GM21723 (cell line): ENCODE measurements around the gene COTL1.
"Not testable (repeated sequence)": the region's sequence is repeated elsewhere in the genome, so short reads cannot be mapped to it uniquely, and the experiment has no call there.

ENCODE experiments used
- ATAC-seq: cut with Tn5 transposase; IDR thresholded peaks from one replicate; pipeline ENCODE4 v1.9.1; 2021; ENCODE audit warnings: mild to moderate bottlenecking, moderate library complexity; ENCODE audit not compliant: unreplicated experiment

Gene COTL1

DNA sequence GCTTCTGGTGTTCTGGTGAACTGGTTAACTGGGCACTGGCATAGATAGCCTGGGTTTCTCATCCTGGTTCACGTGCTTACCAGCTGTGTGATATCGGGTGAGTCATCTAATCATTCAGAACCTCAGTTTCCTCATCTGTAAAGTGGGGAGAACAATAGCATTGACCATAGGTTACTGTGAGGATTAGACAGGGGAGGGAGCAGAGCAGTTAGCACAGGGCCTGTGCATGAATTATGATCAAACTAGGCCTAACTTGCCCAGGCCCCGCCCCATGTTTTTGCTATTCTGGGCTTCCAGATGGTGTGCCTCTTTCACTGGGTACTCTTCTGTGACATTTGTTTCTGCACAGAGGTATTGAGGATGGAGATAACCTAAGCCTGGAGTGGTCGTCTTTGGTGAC, 25.8 kb upstream of the COTL1 start:
- ATAC-seq = no peak

DNA sequence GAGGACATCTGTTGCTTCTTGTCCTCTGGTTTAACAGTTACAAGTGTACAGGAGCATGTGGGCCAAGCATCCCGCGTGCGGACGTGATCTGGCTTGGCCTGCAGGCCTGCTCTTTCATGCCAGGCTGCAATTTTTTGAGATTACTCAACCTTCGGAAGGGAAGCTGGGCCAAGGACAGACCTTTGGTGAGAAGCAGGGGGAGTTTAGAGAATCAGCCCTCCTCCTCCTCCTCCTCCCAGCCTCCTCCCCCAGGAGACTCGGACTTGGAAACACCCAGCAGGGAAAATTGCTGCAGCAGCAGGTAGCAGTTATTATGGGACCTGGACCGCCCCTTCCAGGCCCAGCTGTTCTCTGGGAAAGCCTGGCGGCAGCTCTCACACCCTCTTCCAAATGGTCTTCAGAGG, 25.3 kb upstream of the COTL1 start:
- ATAC-seq = no peak

DNA sequence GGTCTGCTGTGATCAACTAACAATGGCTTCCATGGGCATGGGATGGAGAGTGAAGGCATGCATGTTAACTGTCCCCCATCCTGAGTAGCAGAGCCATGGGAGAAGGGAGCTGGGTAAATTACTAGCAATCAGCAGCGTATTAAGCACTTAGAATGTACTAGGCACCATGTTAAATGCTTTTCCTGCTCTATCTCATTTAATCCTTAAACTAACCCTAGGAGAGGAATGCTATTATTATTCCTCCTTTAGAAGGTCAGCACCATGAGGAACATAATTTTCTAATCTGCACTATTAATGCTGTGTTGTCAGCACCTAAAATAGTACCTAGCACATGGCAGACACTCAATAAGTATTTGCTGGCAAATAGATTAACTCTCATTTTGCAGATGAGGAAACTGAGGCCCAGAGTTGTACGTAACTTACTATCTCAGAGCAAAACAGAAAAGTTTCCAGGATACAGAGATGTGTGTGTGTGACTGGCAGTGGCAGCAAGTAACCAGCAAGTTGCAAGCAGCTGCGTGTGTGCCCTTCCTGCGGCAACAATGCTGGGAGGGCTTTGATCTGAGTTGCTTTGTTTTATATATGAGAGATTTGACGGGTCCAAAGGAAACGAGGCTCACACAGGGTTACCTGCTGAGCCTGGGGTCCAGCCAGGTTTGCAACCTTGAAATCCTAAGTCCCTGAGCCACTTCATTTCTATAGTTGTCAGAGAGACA, 23.9 kb upstream of the COTL1 start:
- no peak for ATAC-seq

DNA sequence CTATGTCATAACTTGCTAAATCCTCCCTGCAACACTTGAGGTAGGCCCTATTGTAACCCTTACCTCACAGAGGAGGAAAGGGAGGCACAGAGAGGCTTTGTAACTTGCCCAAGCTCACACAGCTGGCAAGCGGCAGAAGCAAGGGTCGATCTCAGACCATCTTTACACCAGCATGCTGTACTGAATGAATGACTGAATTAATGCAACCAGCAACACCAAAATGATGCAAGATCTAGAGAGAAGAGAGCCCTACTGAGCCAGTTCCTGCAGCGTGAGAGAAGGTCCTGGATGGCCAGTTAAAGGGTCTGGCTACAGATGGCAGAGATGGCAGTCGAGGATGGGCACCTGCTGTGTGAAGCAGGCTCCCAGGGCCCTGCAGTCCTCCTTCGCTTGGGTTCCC, 22.3 kb upstream of the COTL1 start:
- ATAC-seq = no peak

DNA sequence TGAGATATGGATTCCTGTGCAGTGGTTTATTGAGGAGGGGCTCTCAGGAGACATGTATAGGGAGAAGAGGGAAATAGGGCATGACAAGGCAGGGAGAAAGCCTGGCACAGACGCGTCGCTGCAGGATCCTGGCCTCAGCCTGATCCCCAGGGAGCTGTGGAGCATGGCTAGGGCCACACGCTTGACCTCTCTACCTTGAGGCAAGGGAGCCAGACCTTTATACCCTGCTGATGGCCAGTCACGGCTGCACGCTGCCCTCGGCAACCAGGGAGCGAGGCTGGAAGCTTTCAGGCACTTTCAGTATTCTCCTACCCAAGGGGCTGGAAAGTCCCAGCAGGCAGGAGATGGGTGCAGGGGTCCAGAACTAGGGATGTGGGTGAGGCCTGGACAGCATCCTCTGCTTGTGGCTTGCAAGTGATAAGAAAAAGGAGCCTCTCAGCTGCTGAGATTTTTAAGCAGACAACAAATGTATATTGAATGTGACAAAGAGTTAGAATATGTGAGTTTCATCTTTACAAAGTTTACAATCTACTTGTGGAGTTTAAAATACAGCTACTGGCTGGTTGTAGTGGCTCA, 20.4 kb upstream of the COTL1 start:
- ATAC-seq = no peak

DNA sequence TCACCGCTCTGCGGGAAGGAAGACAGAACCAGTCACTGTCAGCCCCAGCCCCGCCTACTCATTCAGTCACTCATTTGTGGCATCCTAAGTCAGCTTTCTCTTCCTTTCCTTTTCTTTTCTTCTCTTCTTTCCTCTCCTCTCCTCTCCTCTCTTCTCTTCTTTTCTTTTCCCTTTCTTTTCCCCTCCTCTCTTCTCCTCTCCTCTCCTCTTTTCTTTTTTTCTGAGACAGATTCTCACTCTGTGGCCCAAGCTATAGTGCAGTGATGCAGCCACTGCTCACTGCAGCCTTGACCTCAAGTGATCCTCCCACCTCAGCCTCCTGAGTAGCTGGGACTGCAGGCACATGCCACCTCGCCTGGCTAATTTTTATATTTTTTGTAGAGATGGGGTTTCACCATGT, 19.8 kb upstream of the COTL1 start:
- no peak for ATAC-seq

DNA sequence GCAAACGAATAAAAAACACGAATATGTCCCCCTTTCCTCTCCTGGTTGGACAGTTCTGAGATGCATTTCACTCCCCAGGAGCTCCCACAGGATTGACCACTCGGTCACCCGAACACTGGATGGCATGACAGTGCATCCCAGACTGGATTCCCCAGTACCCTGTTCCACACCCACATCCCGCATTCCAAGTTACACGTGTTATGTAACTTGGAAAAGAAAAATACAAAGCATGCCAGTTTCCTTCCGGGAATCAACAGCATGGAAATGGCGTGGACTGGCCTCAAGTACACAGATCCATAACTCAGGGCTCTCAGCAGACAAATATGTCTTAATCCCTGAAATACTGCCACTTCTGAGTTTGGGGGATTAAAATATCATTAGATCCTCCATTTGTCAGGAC, 17.8 kb upstream of the COTL1 start:
- no peak for ATAC-seq

DNA sequence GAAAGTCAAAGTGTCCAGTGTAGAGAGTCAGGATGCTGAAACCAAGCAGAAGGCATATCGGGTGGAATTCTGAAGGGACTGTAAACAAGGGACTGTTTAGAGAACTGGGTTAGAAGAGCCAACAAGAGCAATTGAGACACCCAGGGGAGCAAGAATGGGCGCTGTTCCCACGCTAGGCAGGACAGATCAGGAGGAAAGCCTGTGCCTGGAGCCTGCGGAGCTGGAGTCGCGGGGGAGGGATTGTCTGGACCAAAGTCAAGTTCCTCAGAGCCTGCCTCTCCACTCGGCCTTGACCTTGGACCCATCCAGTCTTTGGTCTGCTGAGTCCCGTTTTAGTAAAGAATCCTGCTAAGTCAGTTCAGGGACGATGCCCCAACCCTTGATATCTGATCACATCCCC, 15.7 kb upstream of the COTL1 start:
- no peak for ATAC-seq

DNA sequence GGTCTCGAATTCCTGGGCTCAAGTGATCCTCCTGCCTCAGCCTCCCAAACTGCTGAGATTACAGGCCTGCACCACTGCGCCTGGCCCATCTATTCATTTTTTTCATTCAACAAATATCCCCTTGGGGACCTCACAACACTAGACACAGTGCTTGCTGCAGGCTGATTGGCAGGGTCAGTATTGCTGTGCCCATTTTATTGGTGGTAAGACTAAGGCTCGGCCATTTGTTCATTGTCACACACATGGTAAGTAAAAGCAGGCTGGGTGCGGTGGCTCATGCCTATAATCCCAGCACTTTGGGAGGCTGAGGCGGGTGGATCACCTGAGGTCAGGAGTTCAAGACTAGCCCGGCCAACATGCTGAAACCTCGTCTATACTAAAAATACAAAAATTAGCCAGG, 15.0 kb upstream of the COTL1 start:
- ATAC-seq = not testable (repeated sequence)

DNA sequence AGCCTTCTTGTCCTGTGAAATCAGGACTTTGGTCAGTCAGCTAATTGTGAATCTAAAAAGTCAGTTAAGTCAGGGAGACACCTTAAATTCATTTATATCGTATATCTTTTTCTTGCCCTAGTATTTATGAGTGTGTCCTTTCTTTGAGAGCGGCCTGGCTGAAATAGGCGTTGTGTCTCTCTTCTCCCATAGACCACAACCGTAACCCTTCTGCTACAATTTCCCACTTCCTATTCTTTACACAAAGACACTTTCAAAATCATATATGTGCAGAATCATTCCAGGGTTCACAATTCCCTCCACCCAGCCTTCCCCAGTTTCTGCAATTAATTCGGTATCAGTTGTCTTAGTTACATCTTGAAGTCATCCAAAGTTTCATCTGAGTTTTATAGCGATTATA, 14.0 kb upstream of the COTL1 start:
- no peak for ATAC-seq

DNA sequence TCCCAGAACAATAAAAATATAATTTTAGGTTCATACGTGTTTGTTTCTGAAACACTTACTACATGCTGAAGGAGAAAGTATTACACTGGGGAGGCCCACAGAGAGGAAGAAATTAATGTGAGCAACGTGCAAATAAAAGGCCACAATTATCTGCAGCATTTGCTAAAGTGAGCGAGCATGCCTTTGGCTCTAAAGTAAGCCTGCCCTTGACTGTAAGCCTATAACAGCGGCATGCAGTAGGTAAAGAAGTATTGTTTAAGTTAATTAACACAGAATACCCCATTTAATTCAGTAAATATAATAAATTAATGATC, 13.2 kb upstream of the COTL1 start:
- ATAC-seq = no peak

DNA sequence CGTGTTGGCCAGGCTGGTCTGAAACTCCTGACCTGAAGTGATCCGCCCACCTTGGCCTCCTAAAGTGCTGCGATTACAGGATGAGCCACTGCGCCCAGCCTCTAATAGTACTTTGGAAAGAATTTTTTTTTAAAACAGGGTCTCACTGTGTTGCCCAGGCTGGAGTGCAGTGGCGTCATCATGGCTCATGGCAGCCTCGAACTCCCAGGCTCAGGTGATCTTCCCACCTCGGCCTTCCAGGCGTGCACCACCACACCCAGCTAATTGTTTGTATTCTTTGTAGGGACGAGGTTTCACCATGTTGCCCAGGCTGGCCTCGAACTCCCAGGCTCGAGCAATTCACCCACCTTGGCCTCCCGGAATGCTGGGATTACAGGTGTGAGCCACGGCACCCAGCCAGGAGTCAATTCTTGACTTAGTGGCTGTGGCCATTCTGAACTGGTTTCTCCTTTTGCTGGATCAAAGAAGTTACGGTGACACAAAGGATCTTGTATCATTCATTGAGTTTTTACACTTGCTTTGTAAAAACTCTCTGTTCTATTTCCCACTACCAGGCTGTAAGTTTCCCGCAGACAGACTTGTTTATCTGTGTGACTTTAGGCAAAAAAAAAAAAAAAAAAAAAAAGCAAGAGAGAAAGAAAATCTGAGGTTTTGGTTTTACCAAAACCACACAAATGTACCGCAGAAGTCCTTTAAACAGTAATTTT, 12.7 kb upstream of the COTL1 start:
- ATAC-seq = no peak

DNA sequence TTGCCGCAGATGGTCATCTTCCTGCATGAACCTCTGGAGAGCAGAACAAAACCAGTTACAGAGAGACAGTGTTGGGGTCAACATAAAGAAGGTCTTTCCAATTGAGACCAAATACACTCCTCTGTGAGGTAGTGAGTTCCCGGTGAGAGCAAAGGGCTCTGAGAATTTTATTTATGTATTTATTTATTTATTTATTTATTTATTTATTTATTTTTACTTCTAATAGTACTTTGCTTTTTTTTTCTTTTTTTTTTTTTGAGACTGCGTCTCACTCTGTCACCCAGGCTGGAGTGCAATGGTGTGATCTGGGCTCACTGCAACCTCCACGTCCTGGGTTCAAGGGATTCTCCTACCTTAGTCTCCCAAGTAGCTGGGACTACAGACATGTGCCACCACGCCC, 12.1 kb upstream of the COTL1 start:
- ATAC-seq = no peak

DNA sequence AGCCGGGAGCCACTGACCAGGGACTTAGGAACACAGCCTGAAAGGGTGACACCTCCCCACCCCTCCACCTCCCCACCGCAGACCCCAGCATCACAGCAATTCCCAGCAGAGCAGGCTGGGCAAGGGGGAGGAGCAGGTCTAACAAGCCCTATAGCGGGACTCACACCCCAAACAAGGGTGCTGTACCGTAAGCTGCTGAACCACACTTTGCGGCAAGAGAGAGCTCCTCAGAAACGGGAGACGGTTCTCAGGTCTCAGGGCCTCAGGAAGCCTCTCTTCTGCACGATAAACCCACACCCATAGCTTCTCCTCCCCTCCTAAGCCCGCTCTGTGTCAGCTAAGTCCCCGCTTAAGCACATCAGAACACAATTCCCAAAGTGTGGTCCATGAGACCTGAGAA, 11.7 kb upstream of the COTL1 start:
- no peak for ATAC-seq

DNA sequence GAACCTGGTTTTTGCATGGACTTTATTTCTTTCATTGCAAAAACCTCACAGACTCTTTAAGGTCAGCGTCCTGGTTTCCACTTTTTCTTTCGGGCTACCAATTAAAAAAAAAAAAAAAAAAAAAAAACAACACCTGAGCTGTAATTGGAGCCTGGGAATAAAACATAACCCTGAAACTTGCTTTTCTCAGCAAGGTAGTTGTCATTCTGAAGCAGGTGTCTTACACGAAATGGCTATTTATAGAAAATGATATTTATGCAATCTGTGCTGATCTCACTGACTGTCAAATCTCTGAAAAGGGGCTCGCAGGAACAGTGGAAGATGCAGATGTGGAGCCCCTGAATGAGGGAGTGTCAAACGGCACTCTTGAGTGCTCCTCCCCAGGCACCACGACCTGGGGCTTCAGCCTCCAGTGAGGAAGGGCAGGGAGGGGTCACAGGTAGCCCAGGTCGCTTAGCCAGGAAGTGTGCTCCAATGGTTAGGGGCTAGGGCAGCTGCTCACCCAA, 10.4 kb upstream of the COTL1 start:
- ATAC-seq = no peak

DNA sequence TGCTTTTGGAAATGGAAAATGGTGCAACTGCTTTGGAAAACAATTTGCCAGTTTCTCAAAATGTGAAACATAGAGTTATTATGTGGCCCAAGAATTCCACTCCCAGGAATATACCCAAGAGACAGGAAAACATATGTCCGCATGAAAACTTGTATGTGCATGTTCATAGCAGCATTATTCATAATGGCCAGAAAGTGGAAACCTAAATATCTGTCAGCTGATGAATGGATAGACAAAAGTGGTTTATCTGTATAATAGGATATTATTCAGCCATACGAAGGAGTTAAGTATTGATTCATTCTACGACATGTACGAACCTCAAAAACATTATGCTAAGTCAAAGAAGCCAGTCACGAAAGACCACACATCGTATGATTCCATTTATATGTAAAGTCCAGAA, 7.7 kb upstream of the COTL1 start:
- ATAC-seq = no peak

DNA sequence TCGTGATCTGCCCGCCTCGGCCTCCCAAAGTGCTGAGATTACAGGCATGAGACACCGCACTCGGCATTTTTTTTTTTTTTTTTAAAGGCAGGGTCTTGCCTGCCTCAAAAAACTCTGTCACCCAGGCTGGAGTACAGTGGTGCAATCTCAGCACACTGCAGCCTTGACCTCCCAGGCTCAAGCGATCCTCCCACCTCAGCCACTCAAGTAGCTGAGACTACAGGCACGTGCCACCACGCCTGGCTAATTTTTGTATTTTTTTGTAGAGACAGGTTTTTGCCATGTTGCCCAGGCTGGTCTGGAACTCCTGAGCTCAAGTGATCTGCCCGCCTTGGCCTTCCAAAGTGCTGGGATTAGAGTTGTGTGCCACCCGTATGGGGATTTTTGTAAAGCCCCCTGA, 3.0 kb upstream of the COTL1 start:
- not testable (repeated sequence) for ATAC-seq

DNA sequence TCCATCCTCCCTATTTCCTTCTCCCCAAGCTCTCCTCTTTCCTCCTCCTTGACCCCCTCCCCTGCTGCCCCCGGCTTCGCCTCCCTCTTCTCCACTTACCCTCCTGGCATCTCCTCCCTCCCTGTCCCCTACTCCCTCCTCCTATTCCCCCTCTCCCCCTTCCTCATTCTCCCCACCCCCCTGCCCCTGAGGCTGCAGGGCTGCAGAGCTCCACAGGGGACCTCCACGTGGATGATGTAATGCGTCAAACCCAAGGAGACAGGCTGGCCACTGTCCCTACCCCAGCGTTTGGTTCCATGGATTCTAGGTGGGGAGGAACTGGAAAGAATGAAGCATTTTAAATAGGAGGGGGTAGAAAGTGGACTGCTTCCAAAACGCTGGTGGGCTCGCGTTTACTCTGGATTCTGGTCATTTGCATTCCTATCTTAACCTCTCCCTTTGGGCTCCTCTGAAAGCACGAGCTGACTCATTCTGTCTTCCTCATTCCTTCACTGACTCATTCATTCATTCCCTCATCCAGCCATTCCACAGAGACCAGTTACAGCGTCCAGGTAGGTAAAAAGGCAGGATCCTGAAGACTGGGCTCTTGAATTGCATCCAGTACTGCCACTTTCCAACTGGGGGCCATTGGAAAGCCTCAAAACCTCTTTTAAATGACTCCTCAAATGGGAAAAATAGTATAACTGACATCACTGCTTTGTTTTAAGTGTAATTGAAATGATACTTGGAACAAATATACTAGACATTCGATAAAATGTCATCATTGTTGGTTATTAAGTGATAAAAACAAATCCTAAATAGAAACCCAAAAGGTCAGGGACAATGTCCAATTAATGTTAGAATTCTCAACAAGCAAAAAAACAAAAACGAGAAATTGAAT, 943 bp upstream of the COTL1 start:
- no peak for ATAC-seq

DNA sequence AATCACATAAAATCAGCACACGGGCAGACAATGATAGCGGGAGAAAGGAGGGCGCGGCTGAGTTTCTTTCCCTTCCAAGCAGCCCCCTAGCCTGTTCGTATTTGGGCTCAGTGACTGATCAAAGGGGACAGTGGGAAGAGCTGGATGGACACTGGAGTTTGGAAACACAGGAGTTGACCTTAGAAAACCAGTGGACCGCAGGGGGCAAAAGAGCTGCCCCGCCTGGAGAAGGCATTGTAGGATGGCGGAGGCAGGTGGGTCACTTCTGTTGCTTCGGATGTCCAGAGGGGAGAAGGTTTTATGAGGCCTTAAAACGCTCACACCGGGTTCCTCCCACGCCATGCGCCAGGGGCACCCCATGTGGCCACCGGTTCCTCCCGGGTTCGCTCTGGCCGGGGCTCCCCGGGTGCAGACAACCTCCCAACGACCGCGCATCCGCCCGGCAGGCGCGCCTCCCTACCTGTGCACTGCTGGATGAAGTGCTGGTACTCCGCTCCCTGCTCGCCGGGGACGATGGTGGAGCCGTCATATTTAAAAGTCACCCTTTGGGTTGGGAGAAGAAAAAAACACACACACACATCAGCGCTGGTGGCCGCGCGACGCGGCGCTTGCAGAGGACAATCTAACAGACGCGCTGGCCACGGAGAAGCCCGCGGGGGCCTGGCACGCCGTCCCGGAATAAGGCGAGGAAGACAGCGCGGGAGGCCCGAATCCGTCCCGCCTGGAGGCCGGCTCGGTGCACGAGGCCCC, 662 bp downstream of the COTL1 start:
- ATAC-seq = peak; percentile 39

DNA sequence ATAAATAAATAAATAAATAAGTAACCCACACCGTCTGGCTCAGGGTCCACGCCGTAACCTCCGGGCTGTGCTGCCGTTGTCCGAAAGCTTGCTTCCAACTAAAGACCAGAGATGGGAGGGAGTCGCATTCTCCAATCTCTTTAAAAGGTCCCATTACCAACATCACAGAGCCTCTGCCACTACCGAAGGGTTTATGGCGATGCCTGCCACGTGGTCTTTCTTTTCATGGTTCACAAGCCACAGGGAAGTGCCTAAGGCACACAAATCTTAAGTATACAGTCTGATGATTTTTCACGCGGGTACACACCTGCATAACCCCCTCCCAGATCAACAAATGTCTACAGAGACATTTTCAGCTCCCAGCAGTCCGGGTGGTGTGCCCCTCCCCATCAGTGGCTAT, 1.4 kb downstream of the COTL1 start:
- ATAC-seq = no peak
